HepG2 (cell line): ENCODE measurements around the gene CHN2. TPM values are rescaled to one million over a fixed set of nuclear protein-coding genes. Genes with fewer than 3 reads are reported as not detected.

Source experiments
- ATAC-seq: fragments of 200-7000 bp; cut with Tn5 transposase; 3 replicates; pipeline ENCODE4 v1.9.1; 2020; ENCODE audit warnings: mild to moderate bottlenecking, moderate library complexity
- BruUV-seq: library from RNA; stranded (reverse); fragments of 400-500 nt; replicated peaks from 2 replicates; lab custom pipeline; 2021; lab: Mats Ljungman, UMichigan
- CTCF ChIA-PET: fragments of 300-600 bp; formaldehyde crosslinking; extraction: SDS; loops from one replicate; lab custom pipeline; 2021; ENCODE audit warnings: low total read pairs, inconsistent platforms, low intra/inter-chr PET ratio; lab: Yijun Ruan, JAX
- POLR2A ChIA-PET: fragments of 350-600 bp; sonication (Branson Sonifier 250); formaldehyde crosslinking; loops from one replicate; lab custom pipeline; 2020; ENCODE audit warnings: antibody characterized with exemption, inconsistent platforms; lab: Yijun Ruan, JAX
- DNase-seq: peaks from one replicate; pipeline ENCODE4 v3.0.0-alpha.2; 2015; ENCODE audit warnings: low spot score
- FAIRE-seq: peaks from 3 replicates; lab custom pipeline; 2011; peaks lifted over from hg19 to GRCh38; lab: Jason Lieb, UNC
- H2AFZ ChIP-seq: one replicate; pipeline ENCODE4 v1.6.1; 2011; ENCODE audit warnings: low read length, inconsistent platforms
- H3K27ac ChIP-seq: fragments of 300-600 bp; 3 replicates; pipeline ENCODE4 v1.8.0; 2011; ENCODE audit warnings: mixed run types, mild to moderate bottlenecking, mixed read lengths, low read length, inconsistent platforms; ENCODE audit not compliant: insufficient read depth; ENCODE audit errors: extremely low read length
- H3K27me3 ChIP-seq, 2 experiments: fragments of 200-600 bp in 1 of 2; 2 replicates in 1 of 2; 3 replicates in 1 of 2; pipeline versions ENCODE4 v1.6.0 to v1.8.0; 2011; ENCODE audit warnings: low read length in 2 of 2, mild to moderate bottlenecking in 2 of 2, moderate library complexity in 2 of 2, inconsistent platforms in 1 of 2; ENCODE audit not compliant: insufficient read depth in 2 of 2, control insufficient read depth in 1 of 2
- H3K36me3 ChIP-seq, 2 experiments: fragments of 200-600 bp in 1 of 2; replicated peaks in 1 of 2; 2 replicates in 1 of 2; 3 replicates in 1 of 2; pipeline versions ENCODE4 v1.5.1 to v1.8.0; 2011; ENCODE audit warnings: low read length in 2 of 2, inconsistent platforms in 1 of 2; ENCODE audit not compliant: insufficient read depth in 2 of 2, control insufficient read depth in 1 of 2
- H3K4me1 ChIP-seq: 2 replicates; pipeline ENCODE4 v1.5.1; 2012; ENCODE audit warnings: low read length, inconsistent platforms; ENCODE audit not compliant: insufficient read depth
- H3K4me2 ChIP-seq: 2 replicates; pipeline ENCODE4 v1.6.0; 2011; ENCODE audit warnings: low read depth, low read length, inconsistent platforms
- H3K4me3 ChIP-seq, 3 experiments: fragments of 200-600 bp in 1 of 3; sonication (generic), shearing (Covaris generic) in 1 of 3; replicated peaks in 1 of 3; 2 replicates each; pipeline ENCODE4 v1.5.1; 2011 to 2016; ENCODE audit warnings: low read length in 3 of 3, inconsistent platforms in 2 of 3, low read depth in 2 of 3, mild to moderate bottlenecking in 2 of 3, control low read depth in 1 of 3, mixed read lengths in 1 of 3; ENCODE audit not compliant: insufficient read depth in 1 of 3
- H3K79me2 ChIP-seq: one replicate; pipeline ENCODE4 v1.6.1; 2011; ENCODE audit warnings: low read length, inconsistent platforms; ENCODE audit not compliant: insufficient read depth
- H3K9ac ChIP-seq: 2 replicates; pipeline ENCODE4 v1.6.0; 2011; ENCODE audit warnings: mild to moderate bottlenecking, low read depth, low read length, inconsistent platforms; ENCODE audit not compliant: insufficient read depth
- H3K9me3 ChIP-seq: 2 replicates; pipeline ENCODE4 v1.5.1; 2012; ENCODE audit warnings: mild to moderate bottlenecking, low read length
- H4K20me1 ChIP-seq: 2 replicates; pipeline ENCODE4 v1.6.0; 2011; ENCODE audit warnings: inconsistent platforms, mild to moderate bottlenecking, low read length, moderate library complexity; ENCODE audit not compliant: insufficient read depth
- PHF5A ChIP-seq: IDR thresholded peaks from one replicate; pipeline ENCODE4 v1.6.1; 2018; ENCODE audit warnings: low read depth, missing genetic modification reagents; ENCODE audit not compliant: unreplicated experiment
- RELA ChIP-seq: sonication (generic); formaldehyde crosslinking; IDR thresholded peaks from 2 replicates; pipeline ENCODE4 v1.4.0; 2020; ENCODE audit warnings: missing genetic modification reagents
- TCF7L2 ChIP-seq: IDR thresholded peaks from 2 replicates; pipeline ENCODE4 v1.6.1; 2011; ENCODE audit warnings: mild to moderate bottlenecking, low read depth, low read length, moderate library complexity
- ZNF646 ChIP-seq: sonication (generic); formaldehyde crosslinking; IDR thresholded peaks from 2 replicates; pipeline ENCODE4 v1.9.0; 2021; ENCODE audit warnings: mild to moderate bottlenecking, missing genetic modification reagents
- ZNF737 ChIP-seq: sonication (generic); formaldehyde crosslinking; IDR thresholded peaks from 2 replicates; pipeline ENCODE4 v1.5.0; 2020; ENCODE audit warnings: missing genetic modification reagents, mild to moderate bottlenecking, borderline replicate concordance
- ZZZ3 ChIP-seq: sonication (generic); formaldehyde crosslinking; IDR thresholded peaks from 2 replicates; pipeline ENCODE4 v1.4.0; 2020; ENCODE audit warnings: missing genetic modification reagents, mild to moderate bottlenecking, borderline replicate concordance
- WGBS: methylation state at CpG from one replicate; pipeline ENCODE4 v1.1.6; 2017; ENCODE audit warnings: low lambda C conversion rate; 5-methylcytosine and 5-hydroxymethylcytosine counted together
- in situ Hi-C: cut with HindIII; loops from 2 replicates; pipeline ENCODE4 v1.10.0; 2017; ENCODE audit warnings: low pct_unique_long_range_greater_than_20kb; ENCODE audit not compliant: extremely low pct_ligation_motif_present
- intact Hi-C: fragments of 100-400 bp; cut with micrococcal nuclease; formaldehyde crosslinking; loops from one replicate; pipeline ENCODE4 v1.10.0; 2022; ENCODE audit not compliant: unreplicated experiment
- polyA plus RNA-seq, 8 experiments: library from polyadenylated mRNA; depleted of rRNA in 3 of 8; stranded (reverse) in 7 of 8; unstranded in 1 of 8; fragments of >200 nt; fragmentation: Illumina TruSeq in 4 of 8; extraction: Trizol in 4 of 8; gene quantifications; 2 replicates each; pipeline versions ENCODE4 v1.2.1 to v1.2.3, GENCODE V29; 2011 to 2016; ENCODE audit warnings: low read depth in 4 of 8, missing spikeins in 1 of 8, mixed read lengths in 1 of 8; ENCODE audit not compliant: insufficient read depth in 1 of 8
- total RNA-seq, 5 experiments: library from RNA; depleted of rRNA; stranded (reverse); fragments of >200 nt; fragmentation: Illumina TruSeq; extraction: Trizol; gene quantifications; 2 replicates each; pipeline ENCODE4 v1.2.3, GENCODE V29; 2016; ENCODE audit warnings: low read depth in 1 of 5

Gene CHN2
- total and polyA plus RNA-seq, 2 of the 13 experiments (the other 11 are each of a cell fraction or from before 2014, with no cell fraction given), result 23.5 to 30.5 TPM

- WGBS, result 97% methylated on average over 6 of the region's 6 CpGs
- Histone ChIP-seq H3K4me3 (no peak overlapping the region), H3K4me1 (peaks cover 22% of the 10 kb centered on the region), H3K36me3 (no peaks in the 10 kb centered on the region), H3K79me2 (no peaks in the 10 kb centered on the region), H4K20me1 (no peaks in the 10 kb centered on the region), H3K27ac (no peak overlapping the region), H3K27me3 (no peaks in the 10 kb centered on the region), H3K9me3 (no peaks in the 10 kb centered on the region), H3K9ac (no peak overlapping the region), H3K4me2 (no peak overlapping the region), H2AFZ (no peak overlapping the region)
- ChIA-PET POLR2A (no interaction called here), CTCF (no interaction called here)
- intact Hi-C loops (no loop called here), in situ Hi-C loops (no loop called here)
- TF ChIP-seq RELA (CRISPR knock-in tag), result no peak
- no peak for TF ChIP-seq PHF5A (CRISPR knock-in tag)
- TF ChIP-seq TCF7L2, result no peak
- no peak for TF ChIP-seq ZZZ3 (CRISPR knock-in tag)
- TF ChIP-seq ZNF646 (CRISPR knock-in tag), result no peak
- TF ChIP-seq ZNF737 (CRISPR knock-in tag), result no peak
- ATAC-seq (no peak), FAIRE-seq (no peak), DNase-seq (no peak)
- no TSS peak for BruUV-seq
Observed at GRCh38 chr7:29185613-29186012, 9.0 kb upstream of the CHN2 start.
